Stimulated activated CD4-positive, alpha-beta T cell treated with anti-CD3 and anti-CD28 coated beads, Interleukin-15, amount 100 ng/mL, for 24 hours (primary cell): ENCODE data around the gene APOM.

ENCODE experiments used
- DNase-seq: peaks from one replicate; pipeline ENCODE4 v3.0.0-alpha.2; 2020

APOM gene

GRCh38 chr6:31655349-31656237 is at the start of gene APOM:
TSS of gene APOM (plus strand) at chr6:31655894. CDS start at chr6:31655967, 73 bp downstream.
- no peak for DNase-seq

GRCh38 chr6:31607317-31607716 is 48.4 kb upstream of the APOM start:
- DNase-seq, result no peak

GRCh38 chr6:31609519-31610406 is 45.9 kb upstream of the APOM start:
- no peak for DNase-seq

- no peak for DNase-seq
Observed at GRCh38 chr6:31610968-31611367, 44.7 kb upstream of the APOM start.

GRCh38 chr6:31614075-31614619 is 41.5 kb upstream of the APOM start:
- no peak for DNase-seq

- no peak for DNase-seq
Observed at GRCh38 chr6:31614684-31615578, 40.8 kb upstream of the APOM start, which contains the start of gene AIF1. TSS of gene AIF1 (plus strand) at chr6:31615234. CDS start at chr6:31615330, 96 bp downstream.

GRCh38 chr6:31615748-31616147 is 39.9 kb upstream of the APOM start:
- DNase-seq, result peak; percentile 55

- DNase-seq, result no peak
Observed at GRCh38 chr6:31617010-31617409, 38.7 kb upstream of the APOM start.

- DNase-seq, result peak; percentile 98
Observed at GRCh38 chr6:31619805-31620585, 35.7 kb upstream of the APOM start.

- DNase-seq, result peak; percentile 97
Observed at GRCh38 chr6:31620586-31621319, 34.9 kb upstream of the APOM start, which contains the start of gene PRRC2A. TSS of gene PRRC2A (plus strand) at chr6:31620715. CDS start at chr6:31622790, 2,075 bp downstream.

GRCh38 chr6:31621320-31621939 is 34.3 kb upstream of the APOM start:
- DNase-seq, result no peak

GRCh38 chr6:31621991-31622390 is 33.7 kb upstream of the APOM start:
- no peak for DNase-seq

- no peak for DNase-seq
Observed at GRCh38 chr6:31622684-31623091, 33.0 kb upstream of the APOM start.

GRCh38 chr6:31624070-31624469 is 31.6 kb upstream of the APOM start:
- no peak for DNase-seq

- no peak for DNase-seq
Observed at GRCh38 chr6:31626952-31627351, 28.7 kb upstream of the APOM start.

GRCh38 chr6:31627690-31628287 is 27.9 kb upstream of the APOM start:
- DNase-seq, result no peak

- no peak for DNase-seq
Observed at GRCh38 chr6:31629014-31629413, 26.7 kb upstream of the APOM start.

- no peak for DNase-seq
Observed at GRCh38 chr6:31630177-31630934, 25.3 kb upstream of the APOM start.

- DNase-seq, result no peak
Observed at GRCh38 chr6:31631209-31631608, 24.5 kb upstream of the APOM start.
